Measurements from ENCODE around the gene DGKH. TPM values are rescaled to one million over a fixed set of nuclear protein-coding genes. Genes with fewer than 3 reads are reported as not detected.

Gene DGKH
- total RNA-seq, 1 experiment from 2014 or later: 5.2 TPM

GRCh38 chr13:42164557-42165125 is 116.2 kb downstream of the DGKH start:
- no TSS peak for BruUV-seq (replicated peaks)
- Mint-ChIP-seq H3K9me3 (ENCODE audit: unreplicated experiment) (no peaks in the 10 kb centered on the region), H3K4me3 (ENCODE audit: unreplicated experiment) (no peak overlapping the region), H3K27ac (ENCODE audit: unreplicated experiment) (no peak overlapping the region), H3K4me1 (ENCODE audit: low read depth, unreplicated experiment) (no peaks in the 10 kb centered on the region), H3K36me3 (ENCODE audit: insufficient read depth, unreplicated experiment) (no peaks in the 10 kb centered on the region), H3K27me3 (ENCODE audit: insufficient read depth, unreplicated experiment) (no peaks in the 10 kb centered on the region)
- H3K4me1 ChIP-seq: no peaks in the 10 kb centered on the region
- ChIA-PET POLR2A (no interaction called here), CTCF (no interaction called here)
- H3K27me3 ChIP-seq (replicated peaks; ENCODE audit: control insufficient read depth, insufficient read depth, low read length): no peaks in the 10 kb centered on the region
- no peak for TF ChIP-seq CTCF (IDR thresholded peaks at IDR 0.05; ENCODE audit: insufficient read depth in 1 of 2, low read depth in 1 of 2, low read length in 1 of 2, severe bottlenecking in 1 of 2, unreplicated experiment in 1 of 2)
- H3K4me3 ChIP-seq (ENCODE audit: low read depth, low read length): no peak overlapping the region
- intact Hi-C loops (cut with micrococcal nuclease; ENCODE audit: unreplicated experiment): no loop called here
- H3K9me3 ChIP-seq: no peaks in the 10 kb centered on the region
- DNase-seq: no peak
- no peaks in the 10 kb centered on the region for H3K36me3 ChIP-seq (ENCODE audit: control insufficient read depth, insufficient read depth, low read length)

GRCh38 chr13:42168496-42168895 is 120.0 kb downstream of the DGKH start:
- H3K4me3 Mint-ChIP-seq (ENCODE audit: unreplicated experiment): no peak overlapping the region
- H3K4me1 ChIP-seq: no peaks in the 10 kb centered on the region
- H3K27ac Mint-ChIP-seq (ENCODE audit: unreplicated experiment): no peak overlapping the region
- intact Hi-C loops (cut with micrococcal nuclease; ENCODE audit: unreplicated experiment): no loop called here
- no peak for DNase-seq
- H3K4me1 Mint-ChIP-seq (ENCODE audit: low read depth, unreplicated experiment): no peaks in the 10 kb centered on the region
- no peaks in the 10 kb centered on the region for H3K27me3 ChIP-seq (replicated peaks; ENCODE audit: control insufficient read depth, insufficient read depth, low read length)
- POLR2A ChIA-PET: no interaction called here
- H3K27me3 Mint-ChIP-seq (ENCODE audit: insufficient read depth, unreplicated experiment): no peaks in the 10 kb centered on the region
- H3K36me3 Mint-ChIP-seq (ENCODE audit: insufficient read depth, unreplicated experiment): no peaks in the 10 kb centered on the region
- H3K9me3 ChIP-seq: no peaks in the 10 kb centered on the region
- no peaks in the 10 kb centered on the region for H3K9me3 Mint-ChIP-seq (ENCODE audit: unreplicated experiment)
- TF ChIP-seq CTCF (IDR thresholded peaks at IDR 0.05; ENCODE audit: insufficient read depth in 1 of 2, low read depth in 1 of 2, low read length in 1 of 2, severe bottlenecking in 1 of 2, unreplicated experiment in 1 of 2): no peak
- no peaks in the 10 kb centered on the region for H3K36me3 ChIP-seq (ENCODE audit: control insufficient read depth, insufficient read depth, low read length)
- BruUV-seq (replicated peaks): no TSS peak
- CTCF ChIA-PET: no interaction called here
- no peak overlapping the region for H3K4me3 ChIP-seq (ENCODE audit: low read depth, low read length)

- Mint-ChIP-seq H3K4me3 (ENCODE audit: unreplicated experiment) (no peak overlapping the region), H3K27ac (ENCODE audit: unreplicated experiment) (no peak overlapping the region), H3K9me3 (ENCODE audit: unreplicated experiment) (no peaks in the 10 kb centered on the region), H3K36me3 (ENCODE audit: insufficient read depth, unreplicated experiment) (no peaks in the 10 kb centered on the region), H3K4me1 (ENCODE audit: low read depth, unreplicated experiment) (no peaks in the 10 kb centered on the region), H3K27me3 (ENCODE audit: insufficient read depth, unreplicated experiment) (no peaks in the 10 kb centered on the region)
- Histone ChIP-seq H3K36me3 (ENCODE audit: control insufficient read depth, insufficient read depth, low read length) (no peaks in the 10 kb centered on the region), H3K4me1 (no peaks in the 10 kb centered on the region), H3K27me3 (replicated peaks; ENCODE audit: control insufficient read depth, insufficient read depth, low read length) (no peaks in the 10 kb centered on the region), H3K9me3 (no peaks in the 10 kb centered on the region), H3K4me3 (ENCODE audit: low read depth, low read length) (no peak overlapping the region)
- BruUV-seq (replicated peaks): no TSS peak
- intact Hi-C loops (cut with micrococcal nuclease; ENCODE audit: unreplicated experiment): no loop called here
- ChIA-PET CTCF (no interaction called here), POLR2A (no interaction called here)
- DNase-seq: no peak
- no peak for TF ChIP-seq CTCF (IDR thresholded peaks at IDR 0.05; ENCODE audit: insufficient read depth in 1 of 2, low read depth in 1 of 2, low read length in 1 of 2, severe bottlenecking in 1 of 2, unreplicated experiment in 1 of 2)
Observed at GRCh38 chr13:42170029-42170428, 121.6 kb downstream of the DGKH start.
